Islet precursor cell (in vitro differentiated cells): ENCODE data around the gene AADACL4.

Experiments
- DNase-seq: peaks from one replicate; pipeline ENCODE4 v3.0.0-alpha.2; 2018

Gene AADACL4

GRCh38 chr1:12714710-12715475, 71.0 kb downstream of the AADACL4 start:
- no peak for DNase-seq

GRCh38 chr1:12715896-12716437, 72.1 kb downstream of the AADACL4 start, which contains the start of gene AADACL3:
Gene AADACL3, plus strand, starts transcription at chr1:12716110. Its CDS starts 67 bp downstream, at chr1:12716177.
- peak; percentile 64 for DNase-seq
